Ascending aorta (tissue), 2 donors: ENCODE data around the gene PARD3B. TPM values are rescaled to one million over a fixed set of nuclear protein-coding genes. Genes with fewer than 3 reads are reported as not detected.

ENCODE experiments used
- DNase-seq, 2 donors: peaks; one replicate each; pipeline ENCODE4 v3.0.0-alpha.2; 2019; ENCODE audit warnings: low spot score in 2 of 2
- H3K27ac ChIP-seq, 2 donors: fragments of 200-600 bp; sonication (generic); one replicate each; pipeline ENCODE4 v1.5.1; 2016 to 2017; ENCODE audit warnings: mild to moderate bottlenecking in 1 of 2
- H3K27me3 ChIP-seq: fragments of 200-600 bp; sonication (generic); one replicate; pipeline ENCODE4 v1.5.1; 2017
- H3K36me3 ChIP-seq, 2 donors: fragments of 200-600 bp; sonication (generic); one replicate each; pipeline ENCODE4 v1.5.1; 2016
- H3K4me1 ChIP-seq, 2 donors: fragments of 200-600 bp; sonication (generic); one replicate each; pipeline ENCODE4 v1.5.1; 2016 to 2017; ENCODE audit warnings: mild to moderate bottlenecking in 1 of 2
- H3K4me3 ChIP-seq, 2 donors: fragments of 200-600 bp; sonication (generic); one replicate each; pipeline ENCODE4 v1.5.1; 2016 to 2017; ENCODE audit warnings: mild to moderate bottlenecking in 1 of 2
- H3K9me3 ChIP-seq, 2 donors: fragments of 200-600 bp; sonication (generic); one replicate each; pipeline ENCODE4 v1.5.1; 2016
- intact Hi-C: fragments of 100-400 bp; cut with DNase I; formaldehyde crosslinking; loops from one replicate; pipeline ENCODE4 v1.15.1; 2023
- total RNA-seq: library from RNA; depleted of rRNA; stranded (reverse); fragments of >200 nt; gene quantifications from one replicate; pipeline ENCODE4 v1.1.0, GENCODE V29; 2016
- TF ChIP-seq, protein P1 (sequence below), 3 experiments: fragments of 200-600 bp in 2 of 3; fragments of 450-650 bp in 1 of 3; sonication (generic) in 2 of 3; IDR thresholded peaks; one replicate each; pipeline ENCODE4 v1.5.1; 2016 to 2019; ENCODE audit warnings: antibody characterized with exemption in 3 of 3, mild to moderate bottlenecking in 1 of 3, moderate library complexity in 1 of 3

PARD3B gene
- total RNA-seq, 1 donor from 2014 or later, result 9.5 TPM

- Histone ChIP-seq H3K27me3 (no peaks in the 10 kb centered on the region), H3K4me3 (no peak overlapping the region), H3K36me3 (no peaks in the 10 kb centered on the region), H3K4me1 (no peaks in the 10 kb centered on the region), H3K9me3 (no peaks in the 10 kb centered on the region), H3K27ac (no peak overlapping the region)
- no peak for DNase-seq
- TF ChIP-seq, protein P1, sequence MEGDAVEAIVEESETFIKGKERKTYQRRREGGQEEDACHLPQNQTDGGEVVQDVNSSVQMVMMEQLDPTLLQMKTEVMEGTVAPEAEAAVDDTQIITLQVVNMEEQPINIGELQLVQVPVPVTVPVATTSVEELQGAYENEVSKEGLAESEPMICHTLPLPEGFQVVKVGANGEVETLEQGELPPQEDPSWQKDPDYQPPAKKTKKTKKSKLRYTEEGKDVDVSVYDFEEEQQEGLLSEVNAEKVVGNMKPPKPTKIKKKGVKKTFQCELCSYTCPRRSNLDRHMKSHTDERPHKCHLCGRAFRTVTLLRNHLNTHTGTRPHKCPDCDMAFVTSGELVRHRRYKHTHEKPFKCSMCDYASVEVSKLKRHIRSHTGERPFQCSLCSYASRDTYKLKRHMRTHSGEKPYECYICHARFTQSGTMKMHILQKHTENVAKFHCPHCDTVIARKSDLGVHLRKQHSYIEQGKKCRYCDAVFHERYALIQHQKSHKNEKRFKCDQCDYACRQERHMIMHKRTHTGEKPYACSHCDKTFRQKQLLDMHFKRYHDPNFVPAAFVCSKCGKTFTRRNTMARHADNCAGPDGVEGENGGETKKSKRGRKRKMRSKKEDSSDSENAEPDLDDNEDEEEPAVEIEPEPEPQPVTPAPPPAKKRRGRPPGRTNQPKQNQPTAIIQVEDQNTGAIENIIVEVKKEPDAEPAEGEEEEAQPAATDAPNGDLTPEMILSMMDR (IDR thresholded peaks at IDR 0.05), result no peak
- intact Hi-C loops, result no loop called here
Measured at GRCh38 chr2:204880928-204881327, 335.7 kb downstream of the PARD3B start.

- TF ChIP-seq, protein P1 (IDR thresholded peaks at IDR 0.05), result no peak
- intact Hi-C loops, result no loop called here
Measured at GRCh38 chr2:204881655-204882054, 336.4 kb downstream of the PARD3B start.

GRCh38 chr2:204885747-204886146 is 340.5 kb downstream of the PARD3B start:
- TF ChIP-seq, protein P1 (IDR thresholded peaks at IDR 0.05), result no peak
- intact Hi-C loops, result no loop called here
- no peak for DNase-seq
- H3K27ac ChIP-seq, result no peak overlapping the region
- H3K27me3 ChIP-seq, result no peaks in the 10 kb centered on the region
- H3K4me1 ChIP-seq, result no peaks in the 10 kb centered on the region
- no peaks in the 10 kb centered on the region for H3K9me3 ChIP-seq
- no peak overlapping the region for H3K4me3 ChIP-seq
- H3K36me3 ChIP-seq, result no peaks in the 10 kb centered on the region

More at GRCh38 chr2:204881655-204882054, 336.4 kb downstream of the PARD3B start:
- no peaks in the 10 kb centered on the region for H3K36me3 ChIP-seq
- no peak overlapping the region for H3K4me3 ChIP-seq
- no peaks in the 10 kb centered on the region for H3K9me3 ChIP-seq
- H3K4me1 ChIP-seq, result no peaks in the 10 kb centered on the region
- no peak overlapping the region for H3K27ac ChIP-seq
- no peak for DNase-seq
- H3K27me3 ChIP-seq, result no peaks in the 10 kb centered on the region

- Histone ChIP-seq H3K36me3 (no peaks in the 10 kb centered on the region), H3K27ac (no peak overlapping the region), H3K9me3 (no peaks in the 10 kb centered on the region), H3K4me3 (no peak overlapping the region), H3K4me1 (no peaks in the 10 kb centered on the region), H3K27me3 (no peaks in the 10 kb centered on the region)
- no peak for DNase-seq
- TF ChIP-seq, protein P1 (IDR thresholded peaks at IDR 0.05), result no peak
- intact Hi-C loops, result no loop called here
Measured at GRCh38 chr2:204886713-204887112, 341.4 kb downstream of the PARD3B start.

DNA sequence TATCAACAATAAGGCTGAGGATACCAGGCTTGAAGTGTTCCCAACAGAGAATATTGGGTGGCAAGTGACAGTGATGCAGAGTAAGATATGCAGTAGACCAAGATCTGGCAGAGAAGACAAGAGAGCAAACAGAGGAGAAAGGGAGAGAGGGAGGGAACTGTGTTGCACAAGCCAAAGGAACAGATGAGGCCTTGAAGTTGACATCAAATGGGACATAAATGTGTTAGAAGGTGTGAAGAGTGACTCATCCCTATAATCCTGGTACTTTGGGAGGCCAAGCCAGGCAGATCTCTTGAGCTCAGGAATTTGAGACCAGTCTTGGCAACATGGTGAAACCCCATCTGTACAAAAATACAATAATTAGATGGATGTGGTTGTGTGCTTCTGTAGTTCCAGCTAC is 342.9 kb downstream of the PARD3B start:
- intact Hi-C loops, result no loop called here
- Histone ChIP-seq H3K9me3 (no peaks in the 10 kb centered on the region), H3K27me3 (no peaks in the 10 kb centered on the region), H3K4me3 (no peak overlapping the region), H3K27ac (no peak overlapping the region), H3K4me1 (no peaks in the 10 kb centered on the region), H3K36me3 (no peaks in the 10 kb centered on the region)
- DNase-seq, result no peak
- TF ChIP-seq, protein P1 (IDR thresholded peaks at IDR 0.05), result no peak

- Histone ChIP-seq H3K4me1 (no peaks in the 10 kb centered on the region), H3K36me3 (no peaks in the 10 kb centered on the region), H3K27me3 (no peaks in the 10 kb centered on the region), H3K4me3 (no peak overlapping the region), H3K9me3 (no peaks in the 10 kb centered on the region), H3K27ac (no peak overlapping the region)
- no peak for DNase-seq
- intact Hi-C loops, result no loop called here
- TF ChIP-seq, protein P1 (IDR thresholded peaks at IDR 0.05), result no peak
Measured at GRCh38 chr2:204890680-204891079, 345.4 kb downstream of the PARD3B start.
